ENCODE data around the gene HTR1E.
"Not testable (repeated sequence)": the region's sequence is repeated elsewhere in the genome, so short reads cannot be mapped to it uniquely, and the experiment has no call there.

The HTR1E gene

GRCh38 chr6:86969573-86969972 lies 32.2 kb downstream of the HTR1E start:
- no peak for DNase-seq (ENCODE audit: low read depth)
- no peak overlapping the region for H3K4me3 ChIP-seq (ENCODE audit: low read depth, low read length)
- in situ Hi-C loops (cut with HindIII; ENCODE audit: low sequenced_read_pairs) = no loop called here
- no peak for TF ChIP-seq CTCF (IDR thresholded peaks at IDR 0.05; ENCODE audit: low read depth, low read length, missing control alignments)

- H3K4me3 ChIP-seq (ENCODE audit: low read depth, low read length) = no peak overlapping the region
- no peak for DNase-seq (ENCODE audit: low read depth)
- no peak for TF ChIP-seq CTCF (IDR thresholded peaks at IDR 0.05; ENCODE audit: low read depth, low read length, missing control alignments)
- in situ Hi-C loops (cut with HindIII; ENCODE audit: low sequenced_read_pairs) = no loop called here
These were observed 35.8 kb downstream of the HTR1E start for GRCh38 chr6:86973088-86973487.

- in situ Hi-C loops (cut with HindIII; ENCODE audit: low sequenced_read_pairs) = no loop called here
- H3K4me3 ChIP-seq (ENCODE audit: low read depth, low read length) = no peak overlapping the region
- no peak for DNase-seq (ENCODE audit: low read depth)
- TF ChIP-seq CTCF (IDR thresholded peaks at IDR 0.05; ENCODE audit: low read depth, low read length, missing control alignments) = no peak
These were observed 40.9 kb downstream of the HTR1E start for GRCh38 chr6:86978251-86978650.

- in situ Hi-C loops (cut with HindIII; ENCODE audit: low sequenced_read_pairs) = no loop called here
- no peak overlapping the region for H3K4me3 ChIP-seq (ENCODE audit: low read depth, low read length)
- no peak for TF ChIP-seq CTCF (IDR thresholded peaks at IDR 0.05; ENCODE audit: low read depth, low read length, missing control alignments)
- DNase-seq (ENCODE audit: low read depth) = no peak
These were observed 64.2 kb downstream of the HTR1E start for GRCh38 chr6:87001494-87001893.

- H3K4me3 ChIP-seq (ENCODE audit: low read depth, low read length); DNase-seq (ENCODE audit: low read depth); in situ Hi-C loops (cut with HindIII; ENCODE audit: low sequenced_read_pairs): not testable (repeated sequence)
These were observed 65.1 kb downstream of the HTR1E start for GRCh38 chr6:87002391-87002790.

- DNase-seq (ENCODE audit: low read depth); in situ Hi-C loops (cut with HindIII; ENCODE audit: low sequenced_read_pairs); H3K4me3 ChIP-seq (ENCODE audit: low read depth, low read length): not testable (repeated sequence)
These were observed 69.2 kb downstream of the HTR1E start for GRCh38 chr6:87006541-87006940.

- in situ Hi-C loops (cut with HindIII; ENCODE audit: low sequenced_read_pairs); DNase-seq (ENCODE audit: low read depth); H3K4me3 ChIP-seq (ENCODE audit: low read depth, low read length): not testable (repeated sequence)
These were observed 72.3 kb downstream of the HTR1E start for GRCh38 chr6:87009581-87009980.

- in situ Hi-C loops (cut with HindIII; ENCODE audit: low sequenced_read_pairs) = no loop called here
- no peak for DNase-seq (ENCODE audit: low read depth)
- TF ChIP-seq CTCF (IDR thresholded peaks at IDR 0.05; ENCODE audit: low read depth, low read length, missing control alignments) = no peak
- H3K4me3 ChIP-seq (ENCODE audit: low read depth, low read length) = no peak overlapping the region
These were observed 74.7 kb downstream of the HTR1E start for GRCh38 chr6:87012035-87012434.

All from astrocyte of the cerebellum (primary cell).